ENCODE measurements around the gene PPP1R13B.

GRCh38 chr14:103715052-103716000 is 132.0 kb downstream of the PPP1R13B start, which contains the start of the genes XRCC3 and ZFYVE21:
- peak; percentile 60; the same call in 1 of the 2 replicates for TF ChIP-seq MAX (IDR thresholded peaks at IDR 0.05; ENCODE audit: low read depth)
- no peak for TF ChIP-seq MEF2A (IDR thresholded peaks at IDR 0.05; ENCODE audit: borderline replicate concordance, low read depth)
- TF ChIP-seq RFX5 (IDR thresholded peaks at IDR 0.05; ENCODE audit: low read length), result peak; percentile 72; the same call in 1 of the 2 replicates
- TF ChIP-seq CTCF (IDR thresholded peaks at IDR 0.05), result no peak
- TF ChIP-seq FOSL2 (IDR thresholded peaks at IDR 0.05; ENCODE audit: borderline replicate concordance, low read depth), result no peak
- peak; percentile 94 for TF ChIP-seq CHD2 (IDR thresholded peaks at IDR 0.05; ENCODE audit: low read length, partially characterized antibody)
- TF ChIP-seq, protein P1, sequence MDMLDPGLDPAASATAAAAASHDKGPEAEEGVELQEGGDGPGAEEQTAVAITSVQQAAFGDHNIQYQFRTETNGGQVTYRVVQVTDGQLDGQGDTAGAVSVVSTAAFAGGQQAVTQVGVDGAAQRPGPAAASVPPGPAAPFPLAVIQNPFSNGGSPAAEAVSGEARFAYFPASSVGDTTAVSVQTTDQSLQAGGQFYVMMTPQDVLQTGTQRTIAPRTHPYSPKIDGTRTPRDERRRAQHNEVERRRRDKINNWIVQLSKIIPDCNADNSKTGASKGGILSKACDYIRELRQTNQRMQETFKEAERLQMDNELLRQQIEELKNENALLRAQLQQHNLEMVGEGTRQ (IDR thresholded peaks at IDR 0.05; ENCODE audit: borderline replicate concordance, low read depth, low read length), result peak; percentile 42; the same call in 1 of the 2 replicates
- no peak for TF ChIP-seq RAD21 (IDR thresholded peaks at IDR 0.05; ENCODE audit: low read length)
- no peak for TF ChIP-seq EZH2phosphoT487 (IDR thresholded peaks at IDR 0.05; ENCODE audit: borderline replicate concordance, low read depth)
- TF ChIP-seq EP300 (IDR thresholded peaks at IDR 0.05; ENCODE audit: borderline replicate concordance in 1 of 2, low read depth in 1 of 2, low read length in 1 of 2), result no peak
